Immature natural killer cell (primary cell): ENCODE data around the gene COX7B. TPM values are rescaled to one million over a fixed set of nuclear protein-coding genes. Genes with fewer than 3 reads are reported as not detected.
"Not testable (repeated sequence)": the region's sequence is repeated elsewhere in the genome, so short reads cannot be mapped to it uniquely, and the experiment has no call there.

Source experiments
- DNase-seq, 3 donors: peaks; one replicate each; pipeline ENCODE4 v3.0.0; 2022; ENCODE audit warnings: mixed read lengths in 1 of 3
- H3K27ac Mint-ChIP-seq, 6 donors: one replicate each; pipeline ENCODE4 v1.8.0; 2020; ENCODE audit warnings: mixed read lengths in 6 of 6, mild to moderate bottlenecking in 5 of 6, inconsistent platforms in 4 of 6, moderate library complexity in 3 of 6
- H3K27me3 Mint-ChIP-seq, 3 donors: one replicate each; pipeline ENCODE4 v1.8.0; 2020 to 2021; ENCODE audit warnings: low read depth in 3 of 3, mild to moderate bottlenecking in 3 of 3, mixed read lengths in 3 of 3, moderate library complexity in 3 of 3, inconsistent platforms in 1 of 3
- H3K36me3 Mint-ChIP-seq, 3 donors: one replicate each; pipeline ENCODE4 v1.8.0; 2020; ENCODE audit warnings: mixed read lengths in 3 of 3, inconsistent platforms in 2 of 3, mild to moderate bottlenecking in 2 of 3
- H3K4me1 Mint-ChIP-seq, 2 donors: one replicate each; pipeline ENCODE4 v1.8.0; 2020; ENCODE audit warnings: inconsistent platforms in 2 of 2, mild to moderate bottlenecking in 2 of 2, mixed read lengths in 2 of 2, moderate library complexity in 1 of 2
- H3K4me3 Mint-ChIP-seq, 5 donors: one replicate each; pipeline ENCODE4 v1.8.0; 2020; ENCODE audit warnings: mild to moderate bottlenecking in 5 of 5, mixed read lengths in 5 of 5, inconsistent platforms in 3 of 5, moderate library complexity in 3 of 5
- H3K9me3 Mint-ChIP-seq, 6 donors: one replicate each; pipeline ENCODE4 v1.8.0; 2020; ENCODE audit warnings: mild to moderate bottlenecking in 6 of 6, mixed read lengths in 6 of 6, inconsistent platforms in 4 of 6, moderate library complexity in 3 of 6
- polyA plus RNA-seq, 3 donors: library from polyadenylated mRNA; unstranded; fragments of 300-500 nt; fragmentation: Illumina TruSeq; gene quantifications; one replicate each; pipeline ENCODE4 v1.2.3, GENCODE V29; 2021

Gene COX7B
- polyA plus RNA-seq: 100 to 1,000 TPM; 398 to 724 (median 495) TPM

- H3K4me3 Mint-ChIP-seq: peak within 1 kb of the TSS; percentile 86 to 97 (median 91)
- peak within 1 kb of the TSS; percentile 91 to 98 (median 96) for H3K27ac Mint-ChIP-seq
- peaks cover 29 to 42% of the 10 kb centered on the region in 2 donors for H3K4me1 Mint-ChIP-seq
- H3K27me3 Mint-ChIP-seq: peaks cover 3 to 22% (median 13%) of the 10 kb centered on the region in 3 donors
- no peaks in the 10 kb centered on the region for H3K9me3 Mint-ChIP-seq
- peaks cover 0 to 8% (median 4%) of the 10 kb centered on the region in 3 donors for H3K36me3 Mint-ChIP-seq
- peak; percentile 85 to 90 (median 88) for DNase-seq
Measured at GRCh38 chrX:77899081-77899828, at the start of gene COX7B. Gene COX7B, plus strand, starts transcription at chrX:77899468. Its CDS starts 86 bp downstream, at chrX:77899554.

GRCh38 chrX:77875372-77875771 is 23.9 kb upstream of the COX7B start:
- Mint-ChIP-seq H3K27ac (no peak overlapping the region), H3K27me3 (peaks cover 0 to 2% (median 0%) of the 10 kb centered on the region in 3 donors), H3K4me3 (no peak overlapping the region), H3K36me3 (peaks cover 0 to 14% (median 7%) of the 10 kb centered on the region in 3 donors), H3K9me3 (no peaks in the 10 kb centered on the region), H3K4me1 (peaks cover 2 to 18% of the 10 kb centered on the region in 2 donors)
- DNase-seq: no peak

GRCh38 chrX:77881418-77881817 is 17.9 kb upstream of the COX7B start:
- H3K27ac Mint-ChIP-seq: peak overlapping the region in 1 of 6 donors; percentile 7
- not testable (repeated sequence) for DNase-seq, H3K36me3 Mint-ChIP-seq, H3K4me3 Mint-ChIP-seq, H3K9me3 Mint-ChIP-seq, H3K27me3 Mint-ChIP-seq, H3K4me1 Mint-ChIP-seq

GRCh38 chrX:77892887-77893286 is 6.4 kb upstream of the COX7B start:
- H3K4me3 Mint-ChIP-seq: peak overlapping the region in 4 of 5 donors; percentile 1 to 56 (median 13)

GRCh38 chrX:77893713-77894112 is 5.6 kb upstream of the COX7B start:
- no peaks in the 10 kb centered on the region for H3K9me3 Mint-ChIP-seq
- peak overlapping the region in 4 of 5 donors; percentile 91 to 98 (median 94) for H3K4me3 Mint-ChIP-seq
- peaks cover 3 to 16% (median 9%) of the 10 kb centered on the region in 3 donors for H3K27me3 Mint-ChIP-seq
- DNase-seq: no peak
- H3K36me3 Mint-ChIP-seq: peaks cover 0 to 8% (median 0%) of the 10 kb centered on the region in 3 donors
- H3K27ac Mint-ChIP-seq: peak overlapping the region; percentile 97 to 100 (median 99)
- H3K4me1 Mint-ChIP-seq: peaks cover 24 to 49% of the 10 kb centered on the region in 2 donors

More at GRCh38 chrX:77892887-77893286, 6.4 kb upstream of the COX7B start:
- Mint-ChIP-seq H3K9me3 (no peaks in the 10 kb centered on the region), H3K36me3 (peaks cover 0 to 8% (median 0%) of the 10 kb centered on the region in 3 donors), H3K4me1 (peaks cover 24 to 49% of the 10 kb centered on the region in 2 donors), H3K27ac (peak overlapping the region in 5 of 6 donors; percentile 34 to 99 (median 68)), H3K27me3 (peaks cover 3 to 18% (median 9%) of the 10 kb centered on the region in 3 donors)
- no peak for DNase-seq

GRCh38 chrX:77894921-77895886 is 4.1 kb upstream of the COX7B start, which contains the start of gene MAGT1:
Gene MAGT1, minus strand, starts transcription at chrX:77895435. Its CDS starts 25 bp downstream, at chrX:77895410.
- Mint-ChIP-seq H3K36me3 (peaks cover 0 to 4% (median 0%) of the 10 kb centered on the region in 3 donors), H3K27ac (peak within 1 kb of the TSS; percentile 97 to 100 (median 99)), H3K4me3 (peak within 1 kb of the TSS; percentile 91 to 98 (median 94)), H3K4me1 (peaks cover 27 to 45% of the 10 kb centered on the region in 2 donors), H3K9me3 (no peaks in the 10 kb centered on the region), H3K27me3 (peaks cover 3 to 22% (median 13%) of the 10 kb centered on the region in 3 donors)
- DNase-seq: peak; percentile 91 to 95 (median 93)

- peak overlapping the region; percentile 23 to 98 (median 94) for H3K27ac Mint-ChIP-seq
- peaks cover under 1 to 12% (median 6%) of the 10 kb centered on the region in 3 donors for H3K27me3 Mint-ChIP-seq
- peak overlapping the region; percentile 86 to 97 (median 91) for H3K4me3 Mint-ChIP-seq
Measured at GRCh38 chrX:77900688-77901087, 1.4 kb downstream of the COX7B start.

GRCh38 chrX:77901506-77901905 is 2.2 kb downstream of the COX7B start:
- H3K27me3 Mint-ChIP-seq: peaks cover 0 to 7% (median 5%) of the 10 kb centered on the region in 3 donors
- H3K27ac Mint-ChIP-seq: peak overlapping the region; percentile 29 to 98 (median 58)
- DNase-seq: no peak
- H3K4me3 Mint-ChIP-seq: peak overlapping the region in 4 of 5 donors; percentile 36 to 68 (median 61)
- H3K36me3 Mint-ChIP-seq: peaks cover 0 to 11% (median 4%) of the 10 kb centered on the region in 3 donors
- H3K4me1 Mint-ChIP-seq: peaks cover 23 to 27% of the 10 kb centered on the region in 2 donors
- no peaks in the 10 kb centered on the region for H3K9me3 Mint-ChIP-seq

More at GRCh38 chrX:77900688-77901087, 1.4 kb downstream of the COX7B start:
- DNase-seq: no peak
- Mint-ChIP-seq H3K36me3 (peaks cover 0 to 11% (median 4%) of the 10 kb centered on the region in 3 donors), H3K9me3 (no peaks in the 10 kb centered on the region), H3K4me1 (peaks cover 24 to 29% of the 10 kb centered on the region in 2 donors)

- Mint-ChIP-seq H3K27me3 (peaks cover 0 to 8% (median 5%) of the 10 kb centered on the region in 3 donors), H3K9me3 (no peaks in the 10 kb centered on the region), H3K36me3 (no peaks in the 10 kb centered on the region), H3K27ac (peak within 1 kb of the TSS; percentile 94 to 100 (median 96)), H3K4me1 (peaks cover 25 to 38% of the 10 kb centered on the region in 2 donors), H3K4me3 (peak within 1 kb of the TSS; percentile 93 to 99 (median 94))
- peak; percentile 88 to 92 (median 89) for DNase-seq
Measured at GRCh38 chrX:77910108-77910840, 11.0 kb downstream of the COX7B start, which contains the start of gene ATP7A. Gene ATP7A, plus strand, starts transcription at chrX:77910693. Its CDS starts 60,949 bp downstream, at chrX:77971642.

- Mint-ChIP-seq H3K9me3 (no peaks in the 10 kb centered on the region), H3K27ac (peak overlapping the region; percentile 83 to 93 (median 90)), H3K36me3 (no peaks in the 10 kb centered on the region), H3K4me3 (peak overlapping the region; percentile 50 to 79 (median 71)), H3K27me3 (peaks cover 0 to 6% (median 3%) of the 10 kb centered on the region in 3 donors), H3K4me1 (peaks cover 37 to 44% of the 10 kb centered on the region in 2 donors)
- DNase-seq: peak in 1 of 3 donors; percentile 9
Measured at GRCh38 chrX:77917294-77917933, 18.1 kb downstream of the COX7B start.

- Mint-ChIP-seq H3K36me3 (no peaks in the 10 kb centered on the region), H3K27ac (peak overlapping the region in 4 of 6 donors; percentile 60 to 93 (median 89)), H3K4me3 (peak overlapping the region in 1 of 5 donors; percentile 22), H3K4me1 (peaks cover 30 to 33% of the 10 kb centered on the region in 2 donors), H3K27me3 (peaks cover 0 to 9% (median 3%) of the 10 kb centered on the region in 3 donors), H3K9me3 (no peaks in the 10 kb centered on the region)
- no peak for DNase-seq
Measured at GRCh38 chrX:77918568-77918967, 19.3 kb downstream of the COX7B start.

GRCh38 chrX:77919370-77919769 is 20.1 kb downstream of the COX7B start:
- not testable (repeated sequence) for H3K36me3 Mint-ChIP-seq, H3K27me3 Mint-ChIP-seq, H3K9me3 Mint-ChIP-seq
- peak in 2 of 3 donors; percentile 9 to 17 for DNase-seq
- Mint-ChIP-seq H3K4me1 (peaks cover 30 to 33% of the 10 kb centered on the region in 2 donors), H3K4me3 (peak overlapping the region; percentile 10 to 60 (median 26)), H3K27ac (peak overlapping the region; percentile 27 to 87 (median 70))
